Measurements from ENCODE around the gene OTUD5.
A peak's percentile ranks its signal among the peaks of the same experiment; 100 is the strongest.
"Not testable (repeated sequence)": the region's sequence is repeated elsewhere in the genome, so short reads cannot be mapped to it uniquely, and the experiment has no call there.

Gene OTUD5, protein sequence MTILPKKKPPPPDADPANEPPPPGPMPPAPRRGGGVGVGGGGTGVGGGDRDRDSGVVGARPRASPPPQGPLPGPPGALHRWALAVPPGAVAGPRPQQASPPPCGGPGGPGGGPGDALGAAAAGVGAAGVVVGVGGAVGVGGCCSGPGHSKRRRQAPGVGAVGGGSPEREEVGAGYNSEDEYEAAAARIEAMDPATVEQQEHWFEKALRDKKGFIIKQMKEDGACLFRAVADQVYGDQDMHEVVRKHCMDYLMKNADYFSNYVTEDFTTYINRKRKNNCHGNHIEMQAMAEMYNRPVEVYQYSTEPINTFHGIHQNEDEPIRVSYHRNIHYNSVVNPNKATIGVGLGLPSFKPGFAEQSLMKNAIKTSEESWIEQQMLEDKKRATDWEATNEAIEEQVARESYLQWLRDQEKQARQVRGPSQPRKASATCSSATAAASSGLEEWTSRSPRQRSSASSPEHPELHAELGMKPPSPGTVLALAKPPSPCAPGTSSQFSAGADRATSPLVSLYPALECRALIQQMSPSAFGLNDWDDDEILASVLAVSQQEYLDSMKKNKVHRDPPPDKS

GRCh38 chrX:48957477-48957826 lies at the start of gene OTUD5:
Gene OTUD5, minus strand, starts transcription at chrX:48957607. Its CDS starts 37 bp downstream, at chrX:48957570.
- DNase-seq = peak; percentile 86

DNA sequence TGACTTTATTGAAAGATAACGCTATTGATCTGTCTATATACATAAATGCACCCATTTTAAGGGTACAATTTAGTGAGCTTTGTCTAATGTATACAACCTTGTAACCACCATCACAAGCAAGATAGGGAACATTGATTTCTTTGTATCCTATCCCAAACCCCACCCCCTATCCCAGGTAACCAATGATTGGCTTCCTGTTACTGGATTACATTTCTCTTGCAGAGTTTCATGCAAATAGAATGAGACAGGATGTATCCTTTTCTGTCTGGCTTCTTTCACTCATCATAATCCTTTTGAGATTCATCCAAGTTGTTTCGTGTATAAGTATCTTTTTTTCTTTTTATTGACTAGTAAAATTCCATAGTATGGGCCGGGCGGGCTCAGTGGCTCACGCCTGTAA lies 46.3 kb upstream of the OTUD5 start:
- peak; percentile 7 for DNase-seq

- peak; percentile 95 for DNase-seq
Observed at GRCh38 chrX:49002091-49002935, 44.9 kb upstream of the OTUD5 start, which contains the start of gene GRIPAP1. Gene GRIPAP1, minus strand, starts transcription at chrX:49002264. Its CDS starts 35 bp downstream, at chrX:49002229.

DNA sequence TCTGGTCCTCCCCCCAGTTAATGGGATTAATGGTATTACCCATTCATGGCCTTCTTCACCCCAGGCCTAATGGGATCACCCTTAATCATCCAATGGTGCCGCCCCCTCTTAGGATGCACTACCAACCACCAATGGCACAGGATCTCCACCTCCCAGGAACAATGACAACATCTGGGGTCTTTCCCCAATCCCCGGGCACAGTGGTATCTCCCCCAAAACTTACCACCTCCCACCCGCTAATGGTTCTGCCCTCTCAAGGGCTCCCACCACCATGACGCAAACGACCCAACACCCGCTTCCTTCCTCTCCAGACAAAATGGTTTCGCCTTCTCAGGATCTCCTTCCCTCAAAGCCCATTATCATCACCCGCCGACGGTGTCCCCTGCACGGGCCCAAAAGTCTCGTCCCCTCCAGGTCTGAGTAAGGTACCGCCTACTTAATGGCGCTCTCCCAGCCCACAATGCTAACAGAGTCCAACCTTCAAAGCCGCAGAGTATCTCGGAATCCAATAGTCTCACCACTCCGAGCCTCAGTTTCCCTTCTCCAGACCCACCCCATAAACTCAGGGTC lies 44.2 kb upstream of the OTUD5 start:
- DNase-seq = peak; percentile 57

- no peak for DNase-seq
Observed at GRCh38 chrX:49000636-49001035, 43.2 kb upstream of the OTUD5 start.

- DNase-seq = no peak
Observed at GRCh38 chrX:48999030-48999429, 41.6 kb upstream of the OTUD5 start.

DNA sequence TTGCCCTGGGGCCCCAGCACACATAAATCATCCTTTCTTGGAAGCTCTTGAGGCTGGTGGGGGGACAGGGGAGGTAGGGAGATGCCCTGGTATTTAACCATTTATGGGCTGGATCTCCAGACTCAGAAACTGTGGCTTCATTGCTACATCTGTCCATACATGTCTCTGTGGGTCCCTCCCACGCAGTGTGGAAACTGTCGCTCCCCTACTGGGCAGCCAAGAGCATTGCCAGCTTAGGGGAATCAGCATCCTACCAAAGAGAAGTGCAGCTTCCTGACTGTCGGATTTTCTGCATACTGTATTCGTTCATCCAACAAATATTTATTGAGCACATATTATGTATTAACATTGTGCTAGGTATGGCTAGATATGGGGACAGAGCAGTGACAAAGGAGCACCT lies 41.0 kb upstream of the OTUD5 start:
- no peak for DNase-seq

- DNase-seq = no peak
Observed at GRCh38 chrX:48997865-48998264, 40.5 kb upstream of the OTUD5 start.

DNA sequence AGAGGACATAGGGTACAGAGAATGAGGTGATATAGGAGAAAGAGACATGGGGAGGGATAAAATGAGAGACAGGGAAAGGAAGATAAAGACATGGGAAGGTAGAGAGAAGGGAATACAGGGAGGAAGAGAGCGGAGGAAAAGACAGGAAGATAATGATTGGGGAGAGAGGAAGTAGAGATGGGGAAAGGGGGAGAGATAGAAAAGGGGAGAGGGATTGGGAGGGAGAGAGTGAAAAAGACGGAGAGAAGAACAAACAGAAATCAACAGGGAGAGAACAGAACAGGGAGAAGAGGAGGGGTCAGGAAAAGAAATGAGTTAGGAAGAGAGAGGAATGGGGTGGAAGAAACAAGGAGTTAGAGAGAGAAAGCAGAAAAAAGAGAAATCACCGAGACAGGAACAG lies 40.0 kb upstream of the OTUD5 start:
- DNase-seq = no peak

DNA sequence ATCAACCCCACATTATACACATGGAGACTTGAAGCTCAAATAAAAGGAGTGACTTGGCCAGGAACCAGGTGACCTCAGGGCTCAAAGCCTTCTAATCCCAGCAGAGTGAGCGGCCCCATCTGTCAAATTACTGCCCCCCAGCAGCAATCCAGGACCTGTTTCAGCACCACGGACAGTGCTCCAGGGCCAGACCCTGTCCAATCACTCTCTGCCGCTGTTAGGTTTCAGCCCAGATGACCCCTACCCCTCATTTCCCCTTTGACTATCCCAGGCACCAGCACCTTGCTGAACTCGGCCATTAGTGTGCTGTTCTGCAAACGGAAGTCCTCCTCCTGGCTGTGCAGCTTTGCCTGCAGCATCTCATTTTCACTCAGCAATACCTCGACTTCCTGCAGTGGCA lies 39.6 kb upstream of the OTUD5 start:
- DNase-seq = no peak

DNA sequence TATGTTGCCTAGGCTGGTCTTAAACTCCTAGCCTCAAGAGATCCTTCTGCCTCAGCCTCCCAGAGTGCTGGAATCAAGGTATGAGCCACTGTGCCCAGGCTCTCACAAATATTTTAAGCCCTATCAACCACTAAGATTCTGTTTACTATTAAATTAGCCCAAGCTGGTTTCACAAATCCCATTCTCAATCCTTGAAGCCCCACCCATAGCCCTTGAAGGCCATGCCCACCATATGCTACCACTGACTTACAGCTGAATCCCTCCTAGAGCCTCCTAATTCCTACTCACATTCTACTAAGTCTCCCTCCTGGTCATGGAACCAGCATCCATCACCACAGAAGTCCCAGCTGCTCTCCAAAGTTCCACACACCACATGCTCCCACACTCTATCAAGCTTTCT lies 34.9 kb upstream of the OTUD5 start:
- DNase-seq = no peak

DNA sequence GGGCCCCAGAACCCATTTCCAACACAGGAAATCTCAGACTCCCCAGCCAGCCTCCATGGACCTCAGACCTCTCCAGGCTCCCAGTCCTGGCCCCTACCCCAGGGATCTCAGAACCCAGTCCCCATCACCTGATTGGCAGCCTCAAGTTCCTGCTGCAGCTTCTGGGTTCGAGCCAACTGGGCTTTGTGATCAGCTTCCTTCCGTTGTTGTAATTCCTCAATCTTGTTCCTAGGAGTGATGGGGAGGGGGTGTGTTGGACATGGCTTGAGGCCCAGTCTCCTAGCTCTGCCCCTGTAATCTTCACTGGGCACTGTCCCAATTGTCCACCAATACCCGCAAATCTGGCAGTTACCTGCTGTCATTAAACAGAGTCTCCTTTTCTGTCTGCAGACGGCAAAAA lies 32.1 kb upstream of the OTUD5 start:
- DNase-seq = no peak

GRCh38 chrX:48983896-48984295 lies 26.5 kb upstream of the OTUD5 start:
- DNase-seq = no peak

GRCh38 chrX:48983081-48983480 lies 25.7 kb upstream of the OTUD5 start:
- no peak for DNase-seq

DNA sequence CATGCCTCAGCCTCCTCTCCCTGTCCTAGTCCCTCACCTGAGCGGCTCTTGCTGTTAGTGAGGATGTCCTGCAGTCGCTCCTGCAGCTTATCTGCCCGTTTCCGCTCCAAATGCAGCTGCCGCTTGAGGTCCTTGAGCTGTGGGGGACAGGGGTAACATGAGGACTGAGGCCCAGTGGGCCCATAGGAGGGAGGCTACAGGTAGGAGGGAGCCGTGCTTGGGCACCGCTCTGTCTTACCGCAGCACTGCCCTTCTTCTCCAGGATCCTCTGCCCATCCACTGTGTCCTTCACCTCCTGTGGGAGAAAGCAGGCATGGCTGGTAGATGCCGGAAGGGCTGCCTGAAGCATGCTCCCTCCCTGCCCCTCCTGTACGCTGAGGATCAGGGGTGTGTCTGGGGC lies 23.8 kb upstream of the OTUD5 start:
- DNase-seq = no peak

DNA sequence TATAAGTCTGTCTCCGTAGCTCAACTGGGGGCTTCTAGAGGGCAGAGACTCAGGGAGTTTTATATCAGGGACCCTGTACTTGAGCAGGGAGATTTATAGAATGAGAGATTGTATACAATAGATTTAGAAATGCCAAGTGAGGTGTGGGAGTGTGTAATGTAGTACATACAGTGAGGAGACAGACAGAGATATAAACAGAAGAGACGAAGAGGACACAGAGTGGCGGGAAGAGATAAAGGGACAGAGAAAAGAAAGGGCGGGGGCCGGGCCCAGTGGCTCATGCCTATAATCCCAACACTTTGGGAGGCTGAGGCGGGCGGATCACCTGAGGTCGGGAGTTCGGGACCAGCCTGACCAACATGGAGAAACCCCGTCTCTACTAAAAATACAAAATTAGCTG lies 22.9 kb upstream of the OTUD5 start:
- DNase-seq = not testable (repeated sequence)

DNA sequence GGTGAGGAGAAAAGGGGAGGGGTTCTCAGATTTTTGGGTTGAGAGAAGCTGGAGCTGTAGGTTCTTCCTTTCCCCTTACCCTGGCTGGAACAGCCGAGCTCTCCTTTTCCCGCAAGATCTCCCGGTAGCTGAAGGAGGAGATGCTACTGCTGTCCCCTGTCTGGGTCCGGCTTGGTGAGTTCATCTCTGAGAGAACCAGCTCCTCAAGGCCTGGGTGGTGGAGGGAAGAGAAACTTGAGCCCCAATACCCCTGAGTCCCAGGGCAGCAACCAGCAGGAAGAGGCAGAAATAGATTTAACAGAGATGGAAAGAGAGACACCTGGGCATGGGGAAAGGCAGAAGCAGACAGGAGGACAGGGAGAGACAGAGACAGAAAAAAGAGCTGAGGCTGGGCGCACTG lies 20.8 kb upstream of the OTUD5 start:
- no peak for DNase-seq

DNA sequence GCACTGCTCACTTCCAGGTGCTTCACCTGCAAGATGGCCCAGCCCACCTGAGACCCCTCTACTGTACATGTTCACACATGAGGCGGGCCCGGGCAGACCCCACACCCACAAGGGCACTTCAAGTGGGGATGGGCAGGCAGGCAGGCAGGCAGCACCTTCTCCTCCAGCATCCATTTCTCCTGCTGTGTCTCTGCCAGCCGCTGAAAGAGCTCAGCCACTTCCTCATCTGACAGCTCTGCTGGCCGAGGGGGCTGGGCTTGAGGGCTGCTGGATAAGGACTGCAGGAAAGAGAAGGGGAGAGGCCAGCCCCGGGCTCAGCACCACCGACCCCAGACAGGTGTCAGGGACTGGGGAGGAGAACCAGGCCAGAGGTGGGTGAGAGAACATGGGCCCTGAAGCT lies 18.7 kb upstream of the OTUD5 start:
- DNase-seq = peak; percentile 23

GRCh38 chrX:48975541-48975940 lies 18.1 kb upstream of the OTUD5 start:
- DNase-seq = no peak

DNA sequence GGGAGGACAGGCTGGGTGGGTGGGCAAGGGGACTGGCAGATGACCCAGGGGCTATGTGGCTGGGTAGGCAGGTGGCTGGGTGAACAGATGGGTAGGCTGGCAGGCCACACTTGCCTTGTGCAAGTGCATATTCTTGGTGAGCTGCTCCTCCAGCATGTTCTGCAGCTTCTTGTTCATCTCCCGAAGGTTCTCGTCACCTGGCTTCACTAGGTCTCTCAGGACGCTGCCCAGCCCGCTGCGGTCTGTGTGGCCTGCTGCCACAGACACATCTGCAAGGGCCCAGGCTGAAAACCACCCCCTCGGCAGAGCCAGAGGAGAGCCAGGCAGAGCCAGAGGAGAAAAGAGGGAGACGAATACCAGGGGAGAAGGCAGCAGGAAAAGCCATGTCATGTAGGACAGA lies 17.6 kb upstream of the OTUD5 start:
- no peak for DNase-seq

- DNase-seq = no peak
Observed at GRCh38 chrX:48974574-48974973, 17.2 kb upstream of the OTUD5 start.

DNA sequence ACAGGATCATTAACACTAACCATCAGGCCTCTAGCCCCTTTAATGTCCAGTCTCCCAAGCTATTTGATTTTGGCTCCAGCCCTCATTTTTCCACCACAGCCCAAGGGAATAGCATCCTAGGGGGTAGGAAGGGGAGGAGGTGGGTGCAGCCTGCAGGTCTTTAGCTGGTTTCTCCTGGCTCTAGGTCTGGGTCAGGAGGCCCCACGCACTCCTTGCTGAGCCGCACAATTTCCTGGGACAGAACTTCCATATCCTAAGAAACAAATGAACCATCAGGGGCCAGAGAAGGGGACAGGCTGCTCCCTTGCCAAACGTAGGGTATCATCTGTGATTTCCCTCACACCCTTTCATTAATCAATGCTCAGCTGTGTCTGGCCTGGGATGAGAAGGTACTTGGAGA lies 16.6 kb upstream of the OTUD5 start:
- DNase-seq = no peak
